ENCODE results near the gene SLIRP.
"Not testable (repeated sequence)": the region's sequence is repeated elsewhere in the genome, so short reads cannot be mapped to it uniquely, and the experiment has no call there.

- TF ChIP-seq, protein P1, sequence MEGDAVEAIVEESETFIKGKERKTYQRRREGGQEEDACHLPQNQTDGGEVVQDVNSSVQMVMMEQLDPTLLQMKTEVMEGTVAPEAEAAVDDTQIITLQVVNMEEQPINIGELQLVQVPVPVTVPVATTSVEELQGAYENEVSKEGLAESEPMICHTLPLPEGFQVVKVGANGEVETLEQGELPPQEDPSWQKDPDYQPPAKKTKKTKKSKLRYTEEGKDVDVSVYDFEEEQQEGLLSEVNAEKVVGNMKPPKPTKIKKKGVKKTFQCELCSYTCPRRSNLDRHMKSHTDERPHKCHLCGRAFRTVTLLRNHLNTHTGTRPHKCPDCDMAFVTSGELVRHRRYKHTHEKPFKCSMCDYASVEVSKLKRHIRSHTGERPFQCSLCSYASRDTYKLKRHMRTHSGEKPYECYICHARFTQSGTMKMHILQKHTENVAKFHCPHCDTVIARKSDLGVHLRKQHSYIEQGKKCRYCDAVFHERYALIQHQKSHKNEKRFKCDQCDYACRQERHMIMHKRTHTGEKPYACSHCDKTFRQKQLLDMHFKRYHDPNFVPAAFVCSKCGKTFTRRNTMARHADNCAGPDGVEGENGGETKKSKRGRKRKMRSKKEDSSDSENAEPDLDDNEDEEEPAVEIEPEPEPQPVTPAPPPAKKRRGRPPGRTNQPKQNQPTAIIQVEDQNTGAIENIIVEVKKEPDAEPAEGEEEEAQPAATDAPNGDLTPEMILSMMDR (IDR thresholded peaks at IDR 0.05; ENCODE audit: borderline replicate concordance, extremely low read depth, low read length, poor library complexity, severe bottlenecking): not testable (repeated sequence)
- TF ChIP-seq EZH2 (IDR thresholded peaks at IDR 0.05; ENCODE audit: borderline replicate concordance, low read depth, low read length, severe bottlenecking): not testable (repeated sequence)
Measured at GRCh38 chr14:77747425-77747824, 39.5 kb downstream of the SLIRP start.
